ENCODE data around the gene CRYGC. TPM values are rescaled to one million over a fixed set of nuclear protein-coding genes. Genes with fewer than 3 reads are reported as not detected.
"Not testable (repeated sequence)": the region's sequence is repeated elsewhere in the genome, so short reads cannot be mapped to it uniquely, and the experiment has no call there.

CRYGC gene
- polyA plus RNA-seq, 3 donors = not detected

- no peaks in the 10 kb centered on the region for H3K79me2 ChIP-seq (ENCODE audit: insufficient read depth, low read length)
- 88% methylated on average over 2 of the region's 8 CpGs for WGBS (ENCODE audit: insufficient coverage)
- H3K27ac ChIP-seq (ENCODE audit: low read depth in 1 of 2, low read length in 2 of 2) = no peak overlapping the region
- H3K4me3 Mint-ChIP-seq = no peak overlapping the region
- H3K4me1 Mint-ChIP-seq = no peaks in the 10 kb centered on the region
- H3K27ac Mint-ChIP-seq = no peak overlapping the region
- no peak for DNase-seq
- intact Hi-C loops (cut with micrococcal nuclease) = no loop called here
- peaks cover 0 to 20% of the 10 kb centered on the region in 2 donors for H3K9me3 ChIP-seq (replicated peaks in 1 of 2; ENCODE audit: control insufficient read depth in 1 of 2, insufficient read depth in 1 of 2, low read length in 2 of 2)
- no peak overlapping the region for H3K4me3 ChIP-seq (replicated peaks in 1 of 3; ENCODE audit: low read depth in 2 of 3, low read length in 3 of 3)
- H3K9ac ChIP-seq (ENCODE audit: insufficient read depth, low read length, poor library complexity, severe bottlenecking) = no peak overlapping the region
- H3K27me3 Mint-ChIP-seq (ENCODE audit: low read depth in 3 of 3) = peaks cover 0 to 3% (median 0%) of the 10 kb centered on the region in 3 donors
- no peaks in the 10 kb centered on the region for H3K27me3 ChIP-seq (ENCODE audit: control insufficient read depth in 2 of 2, insufficient read depth in 2 of 2, low read length in 2 of 2)
- TF ChIP-seq, protein P1, sequence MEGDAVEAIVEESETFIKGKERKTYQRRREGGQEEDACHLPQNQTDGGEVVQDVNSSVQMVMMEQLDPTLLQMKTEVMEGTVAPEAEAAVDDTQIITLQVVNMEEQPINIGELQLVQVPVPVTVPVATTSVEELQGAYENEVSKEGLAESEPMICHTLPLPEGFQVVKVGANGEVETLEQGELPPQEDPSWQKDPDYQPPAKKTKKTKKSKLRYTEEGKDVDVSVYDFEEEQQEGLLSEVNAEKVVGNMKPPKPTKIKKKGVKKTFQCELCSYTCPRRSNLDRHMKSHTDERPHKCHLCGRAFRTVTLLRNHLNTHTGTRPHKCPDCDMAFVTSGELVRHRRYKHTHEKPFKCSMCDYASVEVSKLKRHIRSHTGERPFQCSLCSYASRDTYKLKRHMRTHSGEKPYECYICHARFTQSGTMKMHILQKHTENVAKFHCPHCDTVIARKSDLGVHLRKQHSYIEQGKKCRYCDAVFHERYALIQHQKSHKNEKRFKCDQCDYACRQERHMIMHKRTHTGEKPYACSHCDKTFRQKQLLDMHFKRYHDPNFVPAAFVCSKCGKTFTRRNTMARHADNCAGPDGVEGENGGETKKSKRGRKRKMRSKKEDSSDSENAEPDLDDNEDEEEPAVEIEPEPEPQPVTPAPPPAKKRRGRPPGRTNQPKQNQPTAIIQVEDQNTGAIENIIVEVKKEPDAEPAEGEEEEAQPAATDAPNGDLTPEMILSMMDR (IDR thresholded peaks at IDR 0.05) = no peak
- H2AFZ ChIP-seq (ENCODE audit: insufficient read depth, low read depth, low read length, poor library complexity, severe bottlenecking) = no peak overlapping the region
- no peaks in the 10 kb centered on the region for H3K4me1 ChIP-seq (ENCODE audit: control insufficient read depth in 1 of 2, insufficient read depth in 2 of 2, low read length in 2 of 2)
- H3K9me3 Mint-ChIP-seq = peaks cover 4 to 28% (median 17%) of the 10 kb centered on the region in 7 donors
- H3K4me2 ChIP-seq (replicated peaks; ENCODE audit: extremely low read depth, low read length, poor library complexity, severe bottlenecking) = no peak overlapping the region
- H3K36me3 Mint-ChIP-seq = no peaks in the 10 kb centered on the region
- H3K36me3 ChIP-seq (replicated peaks in 1 of 2; ENCODE audit: control insufficient read depth in 1 of 2, insufficient read depth in 2 of 2, low read length in 2 of 2) = no peaks in the 10 kb centered on the region
- H4K20me1 ChIP-seq (ENCODE audit: insufficient read depth, low read length) = no peaks in the 10 kb centered on the region
Measured at GRCh38 chr2:208142240-208142924, 12.8 kb upstream of the CRYGC start.

DNA sequence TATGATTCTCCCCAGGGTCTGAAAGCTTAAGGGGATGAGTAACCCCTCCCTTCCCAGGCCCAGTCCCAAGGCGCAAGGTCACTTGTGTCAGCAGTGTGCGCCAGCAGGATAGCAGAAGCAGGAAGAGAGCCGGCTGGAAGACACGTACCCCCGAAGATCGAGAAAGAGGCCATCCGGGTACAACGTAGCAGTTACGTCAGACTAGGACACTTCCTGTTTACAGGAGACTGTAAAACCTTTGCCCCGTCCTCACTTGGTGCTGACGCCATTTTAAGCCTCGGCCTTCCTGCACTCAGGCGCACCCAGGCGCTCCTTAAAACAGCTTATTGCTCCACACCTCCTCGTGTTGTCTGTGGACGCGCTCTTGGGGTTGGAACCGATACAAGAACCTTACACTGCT is 9.8 kb upstream of the CRYGC start:
- H3K36me3 ChIP-seq (replicated peaks in 1 of 2; ENCODE audit: control insufficient read depth in 1 of 2, insufficient read depth in 2 of 2, low read length in 2 of 2) = no peaks in the 10 kb centered on the region
- H3K79me2 ChIP-seq (ENCODE audit: insufficient read depth, low read length) = no peaks in the 10 kb centered on the region
- intact Hi-C loops (cut with micrococcal nuclease) = no loop called here
- peaks cover 0 to 21% of the 10 kb centered on the region in 2 donors for H3K9me3 ChIP-seq (replicated peaks in 1 of 2; ENCODE audit: control insufficient read depth in 1 of 2, insufficient read depth in 1 of 2, low read length in 2 of 2)
- whole genome bisulfite sequencing (ENCODE audit: insufficient coverage) = 83% methylated on average over 18 of the region's 18 CpGs
- H3K4me1 Mint-ChIP-seq = peaks cover 7% of the 10 kb centered on the region
- peaks cover 4 to 28% (median 19%) of the 10 kb centered on the region in 7 donors for H3K9me3 Mint-ChIP-seq
- H3K4me1 ChIP-seq (ENCODE audit: control insufficient read depth in 1 of 2, insufficient read depth in 2 of 2, low read length in 2 of 2) = peaks cover 5 to 6% of the 10 kb centered on the region in 2 donors
- no peaks in the 10 kb centered on the region for H4K20me1 ChIP-seq (ENCODE audit: insufficient read depth, low read length)
- TF ChIP-seq, protein P1 (IDR thresholded peaks at IDR 0.05) = no peak
- H3K27me3 Mint-ChIP-seq (ENCODE audit: low read depth in 3 of 3) = peaks cover 0 to 3% (median 0%) of the 10 kb centered on the region in 3 donors
- no peak overlapping the region for H3K4me3 ChIP-seq (replicated peaks in 1 of 3; ENCODE audit: low read depth in 2 of 3, low read length in 3 of 3)
- H3K4me2 ChIP-seq (replicated peaks; ENCODE audit: extremely low read depth, low read length, poor library complexity, severe bottlenecking) = no peak overlapping the region
- no peaks in the 10 kb centered on the region for H3K36me3 Mint-ChIP-seq
- H2AFZ ChIP-seq (ENCODE audit: insufficient read depth, low read depth, low read length, poor library complexity, severe bottlenecking) = no peak overlapping the region
- no peaks in the 10 kb centered on the region for H3K27me3 ChIP-seq (ENCODE audit: control insufficient read depth in 2 of 2, insufficient read depth in 2 of 2, low read length in 2 of 2)
- no peak overlapping the region for H3K27ac Mint-ChIP-seq
- no peak overlapping the region for H3K4me3 Mint-ChIP-seq
- H3K9ac ChIP-seq (ENCODE audit: insufficient read depth, low read length, poor library complexity, severe bottlenecking) = no peak overlapping the region
- no peak overlapping the region for H3K27ac ChIP-seq (ENCODE audit: low read depth in 1 of 2, low read length in 2 of 2)
- DNase-seq = no peak

DNA sequence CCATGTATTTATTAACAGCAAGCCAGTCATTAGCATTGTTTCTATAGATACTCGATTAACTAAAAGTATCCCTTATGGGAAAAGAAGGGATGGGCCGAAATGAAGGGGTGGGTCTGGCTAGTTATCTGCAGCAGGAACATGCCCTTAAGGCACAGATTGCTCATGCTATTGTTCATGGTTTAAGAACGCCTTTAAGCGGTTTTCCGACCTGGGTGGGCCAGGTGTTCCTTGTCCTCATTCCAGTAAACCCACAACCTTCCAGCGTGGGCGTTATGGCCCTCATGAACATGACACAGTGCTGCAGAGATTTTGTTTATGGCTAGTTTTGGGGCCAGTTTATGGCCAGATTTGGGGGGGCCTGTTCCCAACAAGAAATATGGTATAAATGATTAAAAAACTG is 8.7 kb upstream of the CRYGC start:
- H3K27me3 ChIP-seq (ENCODE audit: control insufficient read depth in 2 of 2, insufficient read depth in 2 of 2, low read length in 2 of 2); H3K27me3 Mint-ChIP-seq (ENCODE audit: low read depth in 3 of 3); H3K4me1 Mint-ChIP-seq; H3K4me2 ChIP-seq (replicated peaks; ENCODE audit: extremely low read depth, low read length, poor library complexity, severe bottlenecking); H3K27ac ChIP-seq (ENCODE audit: low read depth in 1 of 2, low read length in 2 of 2); H3K36me3 Mint-ChIP-seq; intact Hi-C loops (cut with micrococcal nuclease); H3K4me3 Mint-ChIP-seq; H3K4me3 ChIP-seq (replicated peaks in 1 of 3; ENCODE audit: low read depth in 2 of 3, low read length in 3 of 3); DNase-seq; H3K9ac ChIP-seq (ENCODE audit: insufficient read depth, low read length, poor library complexity, severe bottlenecking); H3K79me2 ChIP-seq (ENCODE audit: insufficient read depth, low read length); H3K4me1 ChIP-seq (ENCODE audit: control insufficient read depth in 1 of 2, insufficient read depth in 2 of 2, low read length in 2 of 2); H3K27ac Mint-ChIP-seq; H3K36me3 ChIP-seq (replicated peaks in 1 of 2; ENCODE audit: control insufficient read depth in 1 of 2, insufficient read depth in 2 of 2, low read length in 2 of 2); H4K20me1 ChIP-seq (ENCODE audit: insufficient read depth, low read length); H2AFZ ChIP-seq (ENCODE audit: insufficient read depth, low read depth, low read length, poor library complexity, severe bottlenecking): not testable (repeated sequence)
- peaks cover 4 to 32% (median 19%) of the 10 kb centered on the region in 7 donors for H3K9me3 Mint-ChIP-seq
- H3K9me3 ChIP-seq (replicated peaks in 1 of 2; ENCODE audit: control insufficient read depth in 1 of 2, insufficient read depth in 1 of 2, low read length in 2 of 2) = peaks cover 0 to 21% of the 10 kb centered on the region in 2 donors
- WGBS (ENCODE audit: insufficient coverage) = no CpG with 5 or more reads among the region's 7 CpGs
